HepG2 (cell line): ENCODE data around the gene ZMYND8. TPM values are rescaled to one million over a fixed set of nuclear protein-coding genes. Genes with fewer than 3 reads are reported as not detected.

Source experiments
- ATAC-seq: fragments of 200-7000 bp; cut with Tn5 transposase; 3 replicates; pipeline ENCODE4 v1.9.1; 2020; ENCODE audit warnings: mild to moderate bottlenecking, moderate library complexity
- BruUV-seq: library from RNA; stranded (reverse); fragments of 400-500 nt; replicated peaks from 2 replicates; lab custom pipeline; 2021; lab: Mats Ljungman, UMichigan
- CTCF ChIA-PET: fragments of 300-600 bp; formaldehyde crosslinking; extraction: SDS; loops from one replicate; lab custom pipeline; 2021; ENCODE audit warnings: low total read pairs, inconsistent platforms, low intra/inter-chr PET ratio; lab: Yijun Ruan, JAX
- POLR2A ChIA-PET: fragments of 350-600 bp; sonication (Branson Sonifier 250); formaldehyde crosslinking; loops from one replicate; lab custom pipeline; 2020; ENCODE audit warnings: antibody characterized with exemption, inconsistent platforms; lab: Yijun Ruan, JAX
- DNase-seq: peaks from one replicate; pipeline ENCODE4 v3.0.0-alpha.2; 2015; ENCODE audit warnings: low spot score
- FAIRE-seq: peaks from 3 replicates; lab custom pipeline; 2011; peaks lifted over from hg19 to GRCh38; lab: Jason Lieb, UNC
- H2AFZ ChIP-seq: one replicate; pipeline ENCODE4 v1.6.1; 2011; ENCODE audit warnings: low read length, inconsistent platforms
- H3K27ac ChIP-seq: fragments of 300-600 bp; 3 replicates; pipeline ENCODE4 v1.8.0; 2011; ENCODE audit warnings: mixed run types, mild to moderate bottlenecking, mixed read lengths, low read length, inconsistent platforms; ENCODE audit not compliant: insufficient read depth; ENCODE audit errors: extremely low read length
- H3K27me3 ChIP-seq, 2 experiments: fragments of 200-600 bp in 1 of 2; 2 replicates in 1 of 2; 3 replicates in 1 of 2; pipeline versions ENCODE4 v1.6.0 to v1.8.0; 2011; ENCODE audit warnings: low read length in 2 of 2, mild to moderate bottlenecking in 2 of 2, moderate library complexity in 2 of 2, inconsistent platforms in 1 of 2; ENCODE audit not compliant: insufficient read depth in 2 of 2, control insufficient read depth in 1 of 2
- H3K36me3 ChIP-seq, 2 experiments: fragments of 200-600 bp in 1 of 2; replicated peaks in 1 of 2; 2 replicates in 1 of 2; 3 replicates in 1 of 2; pipeline versions ENCODE4 v1.5.1 to v1.8.0; 2011; ENCODE audit warnings: low read length in 2 of 2, inconsistent platforms in 1 of 2; ENCODE audit not compliant: insufficient read depth in 2 of 2, control insufficient read depth in 1 of 2
- H3K4me1 ChIP-seq: 2 replicates; pipeline ENCODE4 v1.5.1; 2012; ENCODE audit warnings: low read length, inconsistent platforms; ENCODE audit not compliant: insufficient read depth
- H3K4me2 ChIP-seq: 2 replicates; pipeline ENCODE4 v1.6.0; 2011; ENCODE audit warnings: low read depth, low read length, inconsistent platforms
- H3K4me3 ChIP-seq, 3 experiments: fragments of 200-600 bp in 1 of 3; sonication (generic), shearing (Covaris generic) in 1 of 3; replicated peaks in 1 of 3; 2 replicates each; pipeline ENCODE4 v1.5.1; 2011 to 2016; ENCODE audit warnings: low read length in 3 of 3, inconsistent platforms in 2 of 3, low read depth in 2 of 3, mild to moderate bottlenecking in 2 of 3, control low read depth in 1 of 3, mixed read lengths in 1 of 3; ENCODE audit not compliant: insufficient read depth in 1 of 3
- H3K79me2 ChIP-seq: one replicate; pipeline ENCODE4 v1.6.1; 2011; ENCODE audit warnings: low read length, inconsistent platforms; ENCODE audit not compliant: insufficient read depth
- H3K9ac ChIP-seq: 2 replicates; pipeline ENCODE4 v1.6.0; 2011; ENCODE audit warnings: mild to moderate bottlenecking, low read depth, low read length, inconsistent platforms; ENCODE audit not compliant: insufficient read depth
- H3K9me3 ChIP-seq: 2 replicates; pipeline ENCODE4 v1.5.1; 2012; ENCODE audit warnings: mild to moderate bottlenecking, low read length
- H4K20me1 ChIP-seq: 2 replicates; pipeline ENCODE4 v1.6.0; 2011; ENCODE audit warnings: inconsistent platforms, mild to moderate bottlenecking, low read length, moderate library complexity; ENCODE audit not compliant: insufficient read depth
- ATF7-NPFF ChIP-seq: sonication (generic); formaldehyde crosslinking; IDR thresholded peaks from 2 replicates; pipeline ENCODE4 v1.8.1; 2023; ENCODE audit warnings: mild to moderate bottlenecking, low read depth, missing genetic modification reagents, moderate library complexity
- FOSL1 ChIP-seq: sonication (generic); formaldehyde crosslinking; IDR thresholded peaks from 2 replicates; pipeline ENCODE4 v1.9.0; 2021; ENCODE audit warnings: missing genetic modification reagents, borderline replicate concordance
- KIAA2018 ChIP-seq: sonication (generic); formaldehyde crosslinking; IDR thresholded peaks from 2 replicates; pipeline ENCODE4 v1.5.0; 2020; ENCODE audit warnings: mild to moderate bottlenecking, missing genetic modification reagents, borderline replicate concordance
- KLF9 ChIP-seq: IDR thresholded peaks from 2 replicates; pipeline ENCODE4 v1.6.1; 2016; ENCODE audit warnings: low read depth
- NONO ChIP-seq, 2 experiments: fragments of 450-650 bp in 1 of 2; sonication (generic) in 1 of 2; formaldehyde crosslinking in 1 of 2; IDR thresholded peaks in 1 of 2; conservative IDR thresholded peaks in 1 of 2; 2 replicates each; pipeline versions ENCODE4 v1.6.1 to v1.8.0; 2017 to 2022; ENCODE audit warnings: mild to moderate bottlenecking in 1 of 2, missing genetic modification reagents in 1 of 2, moderate library complexity in 1 of 2
- RORA ChIP-seq: sonication (generic); formaldehyde crosslinking; IDR thresholded peaks from 2 replicates; pipeline ENCODE4 v1.5.0; 2020; ENCODE audit warnings: mild to moderate bottlenecking, missing genetic modification reagents, moderate library complexity
- SOX13 ChIP-seq, 3 experiments: fragments of 450-650 bp in 1 of 3; sonication (generic) in 1 of 3; formaldehyde crosslinking in 1 of 3; IDR thresholded peaks in 2 of 3; conservative IDR thresholded peaks in 1 of 3; 2 replicates each; pipeline versions ENCODE4 v1.5.0 to v1.6.1; 2016 to 2020; ENCODE audit warnings: antibody characterized with exemption in 1 of 3, mild to moderate bottlenecking in 1 of 3, missing compliant biosample characterization in 1 of 3, missing genetic modification reagents in 1 of 3, moderate library complexity in 1 of 3
- TMF1 ChIP-seq: sonication (generic); formaldehyde crosslinking; IDR thresholded peaks from 2 replicates; pipeline ENCODE4 v1.8.1; 2022; ENCODE audit warnings: low read depth, missing genetic modification reagents
- ZNF136 ChIP-seq: sonication (generic); formaldehyde crosslinking; IDR thresholded peaks from 2 replicates; pipeline ENCODE4 v1.8.1; 2022; ENCODE audit warnings: low read depth, mild to moderate bottlenecking, moderate library complexity, missing genetic modification reagents
- ZNF354B ChIP-seq: sonication (generic); formaldehyde crosslinking; IDR thresholded peaks from 2 replicates; pipeline ENCODE4 v1.8.0; 2022; ENCODE audit warnings: mild to moderate bottlenecking, missing genetic modification reagents
- WGBS: methylation state at CpG from one replicate; pipeline ENCODE4 v1.1.6; 2017; ENCODE audit warnings: low lambda C conversion rate; 5-methylcytosine and 5-hydroxymethylcytosine counted together
- in situ Hi-C: cut with HindIII; loops from 2 replicates; pipeline ENCODE4 v1.10.0; 2017; ENCODE audit warnings: low pct_unique_long_range_greater_than_20kb; ENCODE audit not compliant: extremely low pct_ligation_motif_present
- intact Hi-C: fragments of 100-400 bp; cut with micrococcal nuclease; formaldehyde crosslinking; loops from one replicate; pipeline ENCODE4 v1.10.0; 2022; ENCODE audit not compliant: unreplicated experiment
- polyA plus RNA-seq, 8 experiments: library from polyadenylated mRNA; depleted of rRNA in 3 of 8; stranded (reverse) in 7 of 8; unstranded in 1 of 8; fragments of >200 nt; fragmentation: Illumina TruSeq in 4 of 8; extraction: Trizol in 4 of 8; gene quantifications; 2 replicates each; pipeline versions ENCODE4 v1.2.1 to v1.2.3, GENCODE V29; 2011 to 2016; ENCODE audit warnings: low read depth in 4 of 8, missing spikeins in 1 of 8, mixed read lengths in 1 of 8; ENCODE audit not compliant: insufficient read depth in 1 of 8
- total RNA-seq, 5 experiments: library from RNA; depleted of rRNA; stranded (reverse); fragments of >200 nt; fragmentation: Illumina TruSeq; extraction: Trizol; gene quantifications; 2 replicates each; pipeline ENCODE4 v1.2.3, GENCODE V29; 2016; ENCODE audit warnings: low read depth in 1 of 5
- TF ChIP-seq, protein P1 (sequence below): sonication (generic); formaldehyde crosslinking; IDR thresholded peaks from 2 replicates; pipeline ENCODE4 v1.4.0; 2020; ENCODE audit warnings: low read depth, mild to moderate bottlenecking, missing genetic modification reagents
- TF ChIP-seq, protein P2 (sequence below): sonication (generic); formaldehyde crosslinking; IDR thresholded peaks from 2 replicates; pipeline ENCODE4 v1.8.0; 2022; ENCODE audit warnings: mild to moderate bottlenecking, missing genetic modification reagents

ZMYND8 gene
- total and polyA plus RNA-seq, 2 of the 13 experiments (the other 11 are each of a cell fraction or from before 2014, with no cell fraction given): 53.9 to 84.7 TPM

- Histone ChIP-seq H3K27ac (peak overlapping the region; percentile 41), H3K9ac (no peak overlapping the region), H3K4me2 (no peak overlapping the region), H2AFZ (no peak overlapping the region), H3K9me3 (no peaks in the 10 kb centered on the region), H3K4me3 (no peak overlapping the region), H4K20me1 (no peaks in the 10 kb centered on the region), H3K79me2 (no peaks in the 10 kb centered on the region), H3K36me3 (no peaks in the 10 kb centered on the region), H3K27me3 (no peaks in the 10 kb centered on the region), H3K4me1 (peaks cover 34% of the 10 kb centered on the region)
- ChIA-PET POLR2A (interaction anchor here (1.2 to 3.6 kb wide), 5 partner anchors 13 to 105 kb away, joined by 3 to 28 read pairs (median 5); partner anchors contain the start of genes NCOA3 and ZMYND8), CTCF (no interaction called here)
- in situ Hi-C loops: loop anchor here (25.0 kb wide), 1 partner anchor 635 kb away; no protein-coding TSS in a partner anchor
- 92% methylated on average over 9 of the region's 9 CpGs for WGBS
- FAIRE-seq (no peak), ATAC-seq (no peak), DNase-seq (no peak)
- intact Hi-C loops: loop anchor here (10.0 kb wide), 1 partner anchor 57 kb away; no protein-coding TSS in a partner anchor
- BruUV-seq: no TSS peak
- TF ChIP-seq NONO (IDR thresholded peaks at IDR 0.05) (no peak), NONO (CRISPR knock-in tag; conservative IDR thresholded peaks at IDR 0.05) (no peak), SOX13 (IDR thresholded peaks at IDR 0.05) (no peak), SOX13 (CRISPR knock-in tag; conservative IDR thresholded peaks at IDR 0.05 in 1 of 2, IDR thresholded peaks at IDR 0.05 in 1 of 2) (no peak), RORA (no peak), FOSL1 (CRISPR knock-in tag) (no peak), KIAA2018 (no peak), ATF7-NPFF (CRISPR knock-in tag) (no peak), ZNF354B (CRISPR knock-in tag) (no peak), TMF1 (no peak), KLF9 (no peak), ZNF136 (CRISPR knock-in tag) (no peak)
- TF ChIP-seq, protein P1, sequence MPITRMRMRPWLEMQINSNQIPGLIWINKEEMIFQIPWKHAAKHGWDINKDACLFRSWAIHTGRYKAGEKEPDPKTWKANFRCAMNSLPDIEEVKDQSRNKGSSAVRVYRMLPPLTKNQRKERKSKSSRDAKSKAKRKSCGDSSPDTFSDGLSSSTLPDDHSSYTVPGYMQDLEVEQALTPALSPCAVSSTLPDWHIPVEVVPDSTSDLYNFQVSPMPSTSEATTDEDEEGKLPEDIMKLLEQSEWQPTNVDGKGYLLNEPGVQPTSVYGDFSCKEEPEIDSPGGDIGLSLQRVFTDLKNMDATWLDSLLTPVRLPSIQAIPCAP (CRISPR knock-in tag): no peak
- TF ChIP-seq, protein P2, sequence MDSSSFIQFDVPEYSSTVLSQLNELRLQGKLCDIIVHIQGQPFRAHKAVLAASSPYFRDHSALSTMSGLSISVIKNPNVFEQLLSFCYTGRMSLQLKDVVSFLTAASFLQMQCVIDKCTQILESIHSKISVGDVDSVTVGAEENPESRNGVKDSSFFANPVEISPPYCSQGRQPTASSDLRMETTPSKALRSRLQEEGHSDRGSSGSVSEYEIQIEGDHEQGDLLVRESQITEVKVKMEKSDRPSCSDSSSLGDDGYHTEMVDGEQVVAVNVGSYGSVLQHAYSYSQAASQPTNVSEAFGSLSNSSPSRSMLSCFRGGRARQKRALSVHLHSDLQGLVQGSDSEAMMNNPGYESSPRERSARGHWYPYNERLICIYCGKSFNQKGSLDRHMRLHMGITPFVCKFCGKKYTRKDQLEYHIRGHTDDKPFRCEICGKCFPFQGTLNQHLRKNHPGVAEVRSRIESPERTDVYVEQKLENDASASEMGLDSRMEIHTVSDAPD (CRISPR knock-in tag): no peak
Observed at GRCh38 chr20:47397652-47398301, 41.3 kb upstream of the ZMYND8 start.
